HL-60 (cell line): ENCODE measurements around the gene LRRC8D.

Experiments used
- POLR2AphosphoS5 ChIP-seq: IDR thresholded peaks from 2 replicates; pipeline ENCODE4 v1.6.1; 2012; ENCODE audit warnings: low read depth
- TF ChIP-seq, protein P1 (sequence below): IDR thresholded peaks from one replicate; pipeline ENCODE4 v1.5.1; 2011; ENCODE audit warnings: low read length, control low read depth, inconsistent platforms; ENCODE audit not compliant: insufficient read depth
- TF ChIP-seq, protein P2 (sequence below): IDR thresholded peaks from 2 replicates; pipeline ENCODE4 v1.6.1; 2012; ENCODE audit warnings: low read depth; ENCODE audit not compliant: insufficient replicate concordance

GRCh38 chr1:89863165-89863830, 42.5 kb downstream of the LRRC8D start:
- TF ChIP-seq, protein P1, sequence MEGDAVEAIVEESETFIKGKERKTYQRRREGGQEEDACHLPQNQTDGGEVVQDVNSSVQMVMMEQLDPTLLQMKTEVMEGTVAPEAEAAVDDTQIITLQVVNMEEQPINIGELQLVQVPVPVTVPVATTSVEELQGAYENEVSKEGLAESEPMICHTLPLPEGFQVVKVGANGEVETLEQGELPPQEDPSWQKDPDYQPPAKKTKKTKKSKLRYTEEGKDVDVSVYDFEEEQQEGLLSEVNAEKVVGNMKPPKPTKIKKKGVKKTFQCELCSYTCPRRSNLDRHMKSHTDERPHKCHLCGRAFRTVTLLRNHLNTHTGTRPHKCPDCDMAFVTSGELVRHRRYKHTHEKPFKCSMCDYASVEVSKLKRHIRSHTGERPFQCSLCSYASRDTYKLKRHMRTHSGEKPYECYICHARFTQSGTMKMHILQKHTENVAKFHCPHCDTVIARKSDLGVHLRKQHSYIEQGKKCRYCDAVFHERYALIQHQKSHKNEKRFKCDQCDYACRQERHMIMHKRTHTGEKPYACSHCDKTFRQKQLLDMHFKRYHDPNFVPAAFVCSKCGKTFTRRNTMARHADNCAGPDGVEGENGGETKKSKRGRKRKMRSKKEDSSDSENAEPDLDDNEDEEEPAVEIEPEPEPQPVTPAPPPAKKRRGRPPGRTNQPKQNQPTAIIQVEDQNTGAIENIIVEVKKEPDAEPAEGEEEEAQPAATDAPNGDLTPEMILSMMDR = no peak
- TF ChIP-seq, protein P2, sequence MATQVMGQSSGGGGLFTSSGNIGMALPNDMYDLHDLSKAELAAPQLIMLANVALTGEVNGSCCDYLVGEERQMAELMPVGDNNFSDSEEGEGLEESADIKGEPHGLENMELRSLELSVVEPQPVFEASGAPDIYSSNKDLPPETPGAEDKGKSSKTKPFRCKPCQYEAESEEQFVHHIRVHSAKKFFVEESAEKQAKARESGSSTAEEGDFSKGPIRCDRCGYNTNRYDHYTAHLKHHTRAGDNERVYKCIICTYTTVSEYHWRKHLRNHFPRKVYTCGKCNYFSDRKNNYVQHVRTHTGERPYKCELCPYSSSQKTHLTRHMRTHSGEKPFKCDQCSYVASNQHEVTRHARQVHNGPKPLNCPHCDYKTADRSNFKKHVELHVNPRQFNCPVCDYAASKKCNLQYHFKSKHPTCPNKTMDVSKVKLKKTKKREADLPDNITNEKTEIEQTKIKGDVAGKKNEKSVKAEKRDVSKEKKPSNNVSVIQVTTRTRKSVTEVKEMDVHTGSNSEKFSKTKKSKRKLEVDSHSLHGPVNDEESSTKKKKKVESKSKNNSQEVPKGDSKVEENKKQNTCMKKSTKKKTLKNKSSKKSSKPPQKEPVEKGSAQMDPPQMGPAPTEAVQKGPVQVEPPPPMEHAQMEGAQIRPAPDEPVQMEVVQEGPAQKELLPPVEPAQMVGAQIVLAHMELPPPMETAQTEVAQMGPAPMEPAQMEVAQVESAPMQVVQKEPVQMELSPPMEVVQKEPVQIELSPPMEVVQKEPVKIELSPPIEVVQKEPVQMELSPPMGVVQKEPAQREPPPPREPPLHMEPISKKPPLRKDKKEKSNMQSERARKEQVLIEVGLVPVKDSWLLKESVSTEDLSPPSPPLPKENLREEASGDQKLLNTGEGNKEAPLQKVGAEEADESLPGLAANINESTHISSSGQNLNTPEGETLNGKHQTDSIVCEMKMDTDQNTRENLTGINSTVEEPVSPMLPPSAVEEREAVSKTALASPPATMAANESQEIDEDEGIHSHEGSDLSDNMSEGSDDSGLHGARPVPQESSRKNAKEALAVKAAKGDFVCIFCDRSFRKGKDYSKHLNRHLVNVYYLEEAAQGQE = no peak
- TF ChIP-seq POLR2AphosphoS5 = no peak
